GM23338 (cell line): ENCODE measurements around the gene CCL17. TPM values are rescaled to one million over a fixed set of nuclear protein-coding genes. Genes with fewer than 3 reads are reported as not detected.

Experiments used
- ATAC-seq: fragments of 200-7000 bp; cut with Tn5 transposase; 3 replicates; pipeline ENCODE4 v1.9.1; 2020
- DNase-seq: peaks from one replicate; pipeline ENCODE4 v3.0.0-alpha.2; 2015; ENCODE audit warnings: low spot score
- H2AFZ ChIP-seq: fragments of 200-600 bp; sonication (generic); 2 replicates; pipeline ENCODE4 v1.8.0; 2016; ENCODE audit warnings: antibody characterized with exemption, mild to moderate bottlenecking, moderate library complexity
- H3F3A ChIP-seq: fragments of 200-600 bp; sonication (generic); replicated peaks from 2 replicates; pipeline ENCODE4 v1.8.0; 2017; ENCODE audit warnings: antibody characterized with exemption, mixed run types, low read depth
- H3K27ac ChIP-seq: fragments of 200-600 bp; sonication (generic); 2 replicates; pipeline ENCODE4 v1.6.1; 2016; ENCODE audit warnings: low read depth
- H3K27me3 ChIP-seq: fragments of 200-600 bp; sonication (generic); 2 replicates; pipeline ENCODE4 v1.8.0; 2016; ENCODE audit warnings: mild to moderate bottlenecking, mixed run types, moderate library complexity; ENCODE audit not compliant: insufficient read depth
- H3K36me3 ChIP-seq: fragments of 200-600 bp; sonication (generic); 2 replicates; pipeline ENCODE4 v1.8.0; 2016; ENCODE audit warnings: mild to moderate bottlenecking; ENCODE audit not compliant: insufficient read depth
- H3K4me1 ChIP-seq: fragments of 200-600 bp; sonication (generic); 2 replicates; pipeline ENCODE4 v1.8.0; 2016; ENCODE audit warnings: mild to moderate bottlenecking, moderate library complexity; ENCODE audit not compliant: insufficient read depth
- H3K4me2 ChIP-seq: fragments of 200-600 bp; sonication (generic); 2 replicates; pipeline ENCODE4 v1.7.1; 2017; ENCODE audit warnings: mixed run types
- H3K4me3 ChIP-seq: fragments of 200-600 bp; sonication (generic); 2 replicates; pipeline ENCODE4 v1.6.1; 2016; ENCODE audit warnings: mixed run types
- H3K79me2 ChIP-seq: fragments of 200-600 bp; sonication (generic); replicated peaks from 2 replicates; pipeline ENCODE4 v1.8.0; 2017; ENCODE audit warnings: mild to moderate bottlenecking; ENCODE audit not compliant: insufficient read depth
- H3K9me2 ChIP-seq: fragments of 200-600 bp; sonication (generic); 2 replicates; pipeline ENCODE4 v1.8.0; 2017; ENCODE audit not compliant: insufficient read depth
- H4K20me1 ChIP-seq: fragments of 200-600 bp; sonication (generic); replicated peaks from 2 replicates; pipeline ENCODE4 v1.8.0; 2017; ENCODE audit warnings: mild to moderate bottlenecking; ENCODE audit not compliant: insufficient read depth
- H3K27ac Mint-ChIP-seq: 2 replicates; pipeline ENCODE4 v1.8.0; 2020; ENCODE audit warnings: inconsistent platforms, mild to moderate bottlenecking, moderate library complexity, mixed read lengths
- H3K27me3 Mint-ChIP-seq: 3 replicates; pipeline ENCODE4 v1.8.0; 2022; ENCODE audit warnings: low read depth, mild to moderate bottlenecking, moderate library complexity, mixed read lengths, inconsistent platforms; ENCODE audit not compliant: insufficient read depth, poor library complexity
- H3K36me3 Mint-ChIP-seq: 3 replicates; pipeline ENCODE4 v1.8.0; 2021; ENCODE audit warnings: low read depth, mild to moderate bottlenecking, inconsistent platforms, moderate library complexity, mixed read lengths
- H3K4me1 Mint-ChIP-seq: 3 replicates; pipeline ENCODE4 v1.8.0; 2020; ENCODE audit warnings: mild to moderate bottlenecking, inconsistent platforms, mixed read lengths
- H3K4me3 Mint-ChIP-seq: 3 replicates; pipeline ENCODE4 v1.8.0; 2021; ENCODE audit warnings: moderate library complexity, mild to moderate bottlenecking, inconsistent platforms, mixed read lengths
- H3K9me3 Mint-ChIP-seq: 3 replicates; pipeline ENCODE4 v1.8.0; 2020; ENCODE audit warnings: moderate library complexity, mild to moderate bottlenecking, inconsistent platforms, mixed read lengths
- CREB1 ChIP-seq: fragments of 250-450 bp; sonication (Bioruptor Pico); IDR thresholded peaks from 2 replicates; pipeline ENCODE4 v1.5.0; 2020; ENCODE audit warnings: low read depth, mild to moderate bottlenecking, moderate library complexity
- EZH2 ChIP-seq: fragments of 200-600 bp; sonication (generic); IDR thresholded peaks from one replicate; pipeline ENCODE4 v1.8.0; 2017; ENCODE audit warnings: antibody characterized with exemption, mild to moderate bottlenecking, low read depth; ENCODE audit not compliant: unreplicated experiment
- EZH2phosphoT487 ChIP-seq: fragments of 200-600 bp; sonication (generic); IDR thresholded peaks from one replicate; pipeline ENCODE4 v1.8.1; 2018; ENCODE audit warnings: antibody characterized with exemption; ENCODE audit not compliant: unreplicated experiment
- JUNB ChIP-seq: IDR thresholded peaks from one replicate; pipeline ENCODE4 v1.6.1; 2016; ENCODE audit warnings: antibody characterized with exemption; ENCODE audit not compliant: unreplicated experiment
- NANOG ChIP-seq: IDR thresholded peaks from 2 replicates; pipeline ENCODE4 v1.6.1; 2016; ENCODE audit warnings: antibody characterized with exemption, borderline replicate concordance
- STAT1 ChIP-seq: IDR thresholded peaks from one replicate; pipeline ENCODE4 v1.6.1; 2016; ENCODE audit warnings: antibody characterized with exemption; ENCODE audit not compliant: unreplicated experiment
- ZNF114 ChIP-seq: fragments of 250-450 bp; sonication (Bioruptor Pico); IDR thresholded peaks from 2 replicates; pipeline ENCODE4 v1.5.0; 2020; ENCODE audit warnings: mild to moderate bottlenecking, moderate library complexity
- ZNF331 ChIP-seq: fragments of 250-450 bp; sonication (Bioruptor Pico); IDR thresholded peaks from 2 replicates; pipeline ENCODE4 v1.5.0; 2020; ENCODE audit warnings: low read depth, mild to moderate bottlenecking, moderate library complexity
- polyA plus RNA-seq: library from polyadenylated mRNA; unstranded; fragments of >200 nt; fragmentation: Nextera tagmentation; extraction: Ambion mirVana; gene quantifications from 2 replicates; pipeline ENCODE4 v1.2.1, GENCODE V29; 2016
- total RNA-seq: library from RNA; depleted of rRNA; stranded (reverse); fragments of >200 nt; shearing (Covaris generic); gene quantifications from 2 replicates; pipeline ENCODE4 v1.2.3, GENCODE V29; 2014
- TF ChIP-seq, protein P1 (sequence below): IDR thresholded peaks from 2 replicates; pipeline ENCODE4 v1.6.1; 2016; ENCODE audit warnings: antibody characterized with exemption
- TF ChIP-seq, protein P2 (sequence below): IDR thresholded peaks from one replicate; pipeline ENCODE4 v1.6.1; 2018; ENCODE audit warnings: antibody characterized with exemption; ENCODE audit not compliant: unreplicated experiment
- TF ChIP-seq, protein P3 (sequence below): fragments of 250-450 bp; sonication (Bioruptor Pico); IDR thresholded peaks from 2 replicates; pipeline ENCODE4 v1.5.0; 2020; ENCODE audit warnings: mild to moderate bottlenecking, moderate library complexity

The CCL17 gene
- total and polyA plus RNA-seq, 2 experiments from 2014 or later = not detected

DNA sequence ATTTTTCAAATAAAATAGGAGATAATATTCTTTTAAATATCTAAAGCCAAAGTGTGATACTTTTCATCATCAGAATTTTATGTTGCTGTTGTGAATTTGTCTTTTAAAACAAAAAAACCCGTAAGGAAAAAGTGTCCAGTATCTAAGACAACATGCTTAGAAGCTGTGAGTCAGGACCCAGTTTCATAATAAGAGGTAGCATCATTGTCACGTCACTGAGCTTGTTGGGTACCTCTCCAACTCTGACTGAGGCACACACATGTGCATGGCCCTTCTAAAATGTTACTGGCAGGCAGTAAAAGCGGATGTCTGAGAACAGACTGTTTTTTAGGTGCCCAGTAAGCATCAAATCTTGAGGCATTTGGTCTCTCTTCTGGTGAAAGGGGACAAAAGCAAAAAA, 40.1 kb downstream of the CCL17 start:
- TF ChIP-seq, protein P1, sequence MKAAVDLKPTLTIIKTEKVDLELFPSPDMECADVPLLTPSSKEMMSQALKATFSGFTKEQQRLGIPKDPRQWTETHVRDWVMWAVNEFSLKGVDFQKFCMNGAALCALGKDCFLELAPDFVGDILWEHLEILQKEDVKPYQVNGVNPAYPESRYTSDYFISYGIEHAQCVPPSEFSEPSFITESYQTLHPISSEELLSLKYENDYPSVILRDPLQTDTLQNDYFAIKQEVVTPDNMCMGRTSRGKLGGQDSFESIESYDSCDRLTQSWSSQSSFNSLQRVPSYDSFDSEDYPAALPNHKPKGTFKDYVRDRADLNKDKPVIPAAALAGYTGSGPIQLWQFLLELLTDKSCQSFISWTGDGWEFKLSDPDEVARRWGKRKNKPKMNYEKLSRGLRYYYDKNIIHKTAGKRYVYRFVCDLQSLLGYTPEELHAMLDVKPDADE = no peak
- TF ChIP-seq ZNF114 (CRISPR knock-in tag) (no peak), CREB1 (CRISPR knock-in tag) (no peak), JUNB (no peak)
- H3K4me3 Mint-ChIP-seq = no peak overlapping the region

DNA sequence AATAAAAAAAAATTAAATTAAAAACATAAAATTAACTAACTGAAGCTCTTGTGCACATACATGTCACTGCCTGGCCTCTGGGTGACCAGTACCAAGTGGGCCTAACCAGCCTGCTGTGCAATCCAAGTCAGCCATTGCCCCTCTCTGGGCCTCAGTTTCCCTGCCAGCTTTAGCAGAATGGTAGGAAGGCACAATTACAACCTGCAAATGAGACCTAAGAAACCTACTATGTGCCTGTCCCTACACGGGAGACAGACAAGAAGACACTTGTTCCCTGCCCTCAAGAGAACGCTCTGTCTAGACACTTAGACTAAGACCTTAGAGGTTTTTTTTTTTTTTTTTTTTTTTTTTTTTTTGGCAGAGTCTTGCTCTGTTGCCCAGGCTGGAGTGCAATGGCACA, 40.9 kb downstream of the CCL17 start:
- peaks cover 59% of the 10 kb centered on the region for H3K79me2 ChIP-seq
- peaks cover 13% of the 10 kb centered on the region for H3K36me3 ChIP-seq
- Mint-ChIP-seq H3K9me3 (peaks cover 3% of the 10 kb centered on the region; the same call in 2 of the 3 replicates), H3K27ac (no peak overlapping the region), H3K4me1 (peaks cover 7% of the 10 kb centered on the region), H3K36me3 (peaks cover 18% of the 10 kb centered on the region), H3K4me3 (0 out of 3 replicates have a peak overlapping the region, but pooled peaks have one; percentile 44), H3K27me3 (peaks cover 14% of the 10 kb centered on the region)
- no peak overlapping the region for H2AFZ ChIP-seq
- no peak overlapping the region for H3K4me3 ChIP-seq
- H3K27ac ChIP-seq = no peak overlapping the region
- H3F3A ChIP-seq = no peaks in the 10 kb centered on the region
- H3K4me1 ChIP-seq = peaks cover 7% of the 10 kb centered on the region; the same call in 1 of the 2 replicates
- H3K4me2 ChIP-seq = no peak overlapping the region; the same call in 1 of the 2 replicates
- DNase-seq = no peak
- H3K9me2 ChIP-seq = no peaks in the 10 kb centered on the region
- no peaks in the 10 kb centered on the region; the same call in 1 of the 2 replicates for H4K20me1 ChIP-seq
- ATAC-seq = no peak
- H3K27me3 ChIP-seq = no peaks in the 10 kb centered on the region
- TF ChIP-seq, protein P2, sequence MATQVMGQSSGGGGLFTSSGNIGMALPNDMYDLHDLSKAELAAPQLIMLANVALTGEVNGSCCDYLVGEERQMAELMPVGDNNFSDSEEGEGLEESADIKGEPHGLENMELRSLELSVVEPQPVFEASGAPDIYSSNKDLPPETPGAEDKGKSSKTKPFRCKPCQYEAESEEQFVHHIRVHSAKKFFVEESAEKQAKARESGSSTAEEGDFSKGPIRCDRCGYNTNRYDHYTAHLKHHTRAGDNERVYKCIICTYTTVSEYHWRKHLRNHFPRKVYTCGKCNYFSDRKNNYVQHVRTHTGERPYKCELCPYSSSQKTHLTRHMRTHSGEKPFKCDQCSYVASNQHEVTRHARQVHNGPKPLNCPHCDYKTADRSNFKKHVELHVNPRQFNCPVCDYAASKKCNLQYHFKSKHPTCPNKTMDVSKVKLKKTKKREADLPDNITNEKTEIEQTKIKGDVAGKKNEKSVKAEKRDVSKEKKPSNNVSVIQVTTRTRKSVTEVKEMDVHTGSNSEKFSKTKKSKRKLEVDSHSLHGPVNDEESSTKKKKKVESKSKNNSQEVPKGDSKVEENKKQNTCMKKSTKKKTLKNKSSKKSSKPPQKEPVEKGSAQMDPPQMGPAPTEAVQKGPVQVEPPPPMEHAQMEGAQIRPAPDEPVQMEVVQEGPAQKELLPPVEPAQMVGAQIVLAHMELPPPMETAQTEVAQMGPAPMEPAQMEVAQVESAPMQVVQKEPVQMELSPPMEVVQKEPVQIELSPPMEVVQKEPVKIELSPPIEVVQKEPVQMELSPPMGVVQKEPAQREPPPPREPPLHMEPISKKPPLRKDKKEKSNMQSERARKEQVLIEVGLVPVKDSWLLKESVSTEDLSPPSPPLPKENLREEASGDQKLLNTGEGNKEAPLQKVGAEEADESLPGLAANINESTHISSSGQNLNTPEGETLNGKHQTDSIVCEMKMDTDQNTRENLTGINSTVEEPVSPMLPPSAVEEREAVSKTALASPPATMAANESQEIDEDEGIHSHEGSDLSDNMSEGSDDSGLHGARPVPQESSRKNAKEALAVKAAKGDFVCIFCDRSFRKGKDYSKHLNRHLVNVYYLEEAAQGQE = no peak
- TF ChIP-seq EZH2 (no peak), ZNF114 (CRISPR knock-in tag) (no peak), NANOG (no peak), ZNF331 (CRISPR knock-in tag) (no peak), STAT1 (no peak), EZH2phosphoT487 (no peak), JUNB (no peak)
- TF ChIP-seq, protein P3, sequence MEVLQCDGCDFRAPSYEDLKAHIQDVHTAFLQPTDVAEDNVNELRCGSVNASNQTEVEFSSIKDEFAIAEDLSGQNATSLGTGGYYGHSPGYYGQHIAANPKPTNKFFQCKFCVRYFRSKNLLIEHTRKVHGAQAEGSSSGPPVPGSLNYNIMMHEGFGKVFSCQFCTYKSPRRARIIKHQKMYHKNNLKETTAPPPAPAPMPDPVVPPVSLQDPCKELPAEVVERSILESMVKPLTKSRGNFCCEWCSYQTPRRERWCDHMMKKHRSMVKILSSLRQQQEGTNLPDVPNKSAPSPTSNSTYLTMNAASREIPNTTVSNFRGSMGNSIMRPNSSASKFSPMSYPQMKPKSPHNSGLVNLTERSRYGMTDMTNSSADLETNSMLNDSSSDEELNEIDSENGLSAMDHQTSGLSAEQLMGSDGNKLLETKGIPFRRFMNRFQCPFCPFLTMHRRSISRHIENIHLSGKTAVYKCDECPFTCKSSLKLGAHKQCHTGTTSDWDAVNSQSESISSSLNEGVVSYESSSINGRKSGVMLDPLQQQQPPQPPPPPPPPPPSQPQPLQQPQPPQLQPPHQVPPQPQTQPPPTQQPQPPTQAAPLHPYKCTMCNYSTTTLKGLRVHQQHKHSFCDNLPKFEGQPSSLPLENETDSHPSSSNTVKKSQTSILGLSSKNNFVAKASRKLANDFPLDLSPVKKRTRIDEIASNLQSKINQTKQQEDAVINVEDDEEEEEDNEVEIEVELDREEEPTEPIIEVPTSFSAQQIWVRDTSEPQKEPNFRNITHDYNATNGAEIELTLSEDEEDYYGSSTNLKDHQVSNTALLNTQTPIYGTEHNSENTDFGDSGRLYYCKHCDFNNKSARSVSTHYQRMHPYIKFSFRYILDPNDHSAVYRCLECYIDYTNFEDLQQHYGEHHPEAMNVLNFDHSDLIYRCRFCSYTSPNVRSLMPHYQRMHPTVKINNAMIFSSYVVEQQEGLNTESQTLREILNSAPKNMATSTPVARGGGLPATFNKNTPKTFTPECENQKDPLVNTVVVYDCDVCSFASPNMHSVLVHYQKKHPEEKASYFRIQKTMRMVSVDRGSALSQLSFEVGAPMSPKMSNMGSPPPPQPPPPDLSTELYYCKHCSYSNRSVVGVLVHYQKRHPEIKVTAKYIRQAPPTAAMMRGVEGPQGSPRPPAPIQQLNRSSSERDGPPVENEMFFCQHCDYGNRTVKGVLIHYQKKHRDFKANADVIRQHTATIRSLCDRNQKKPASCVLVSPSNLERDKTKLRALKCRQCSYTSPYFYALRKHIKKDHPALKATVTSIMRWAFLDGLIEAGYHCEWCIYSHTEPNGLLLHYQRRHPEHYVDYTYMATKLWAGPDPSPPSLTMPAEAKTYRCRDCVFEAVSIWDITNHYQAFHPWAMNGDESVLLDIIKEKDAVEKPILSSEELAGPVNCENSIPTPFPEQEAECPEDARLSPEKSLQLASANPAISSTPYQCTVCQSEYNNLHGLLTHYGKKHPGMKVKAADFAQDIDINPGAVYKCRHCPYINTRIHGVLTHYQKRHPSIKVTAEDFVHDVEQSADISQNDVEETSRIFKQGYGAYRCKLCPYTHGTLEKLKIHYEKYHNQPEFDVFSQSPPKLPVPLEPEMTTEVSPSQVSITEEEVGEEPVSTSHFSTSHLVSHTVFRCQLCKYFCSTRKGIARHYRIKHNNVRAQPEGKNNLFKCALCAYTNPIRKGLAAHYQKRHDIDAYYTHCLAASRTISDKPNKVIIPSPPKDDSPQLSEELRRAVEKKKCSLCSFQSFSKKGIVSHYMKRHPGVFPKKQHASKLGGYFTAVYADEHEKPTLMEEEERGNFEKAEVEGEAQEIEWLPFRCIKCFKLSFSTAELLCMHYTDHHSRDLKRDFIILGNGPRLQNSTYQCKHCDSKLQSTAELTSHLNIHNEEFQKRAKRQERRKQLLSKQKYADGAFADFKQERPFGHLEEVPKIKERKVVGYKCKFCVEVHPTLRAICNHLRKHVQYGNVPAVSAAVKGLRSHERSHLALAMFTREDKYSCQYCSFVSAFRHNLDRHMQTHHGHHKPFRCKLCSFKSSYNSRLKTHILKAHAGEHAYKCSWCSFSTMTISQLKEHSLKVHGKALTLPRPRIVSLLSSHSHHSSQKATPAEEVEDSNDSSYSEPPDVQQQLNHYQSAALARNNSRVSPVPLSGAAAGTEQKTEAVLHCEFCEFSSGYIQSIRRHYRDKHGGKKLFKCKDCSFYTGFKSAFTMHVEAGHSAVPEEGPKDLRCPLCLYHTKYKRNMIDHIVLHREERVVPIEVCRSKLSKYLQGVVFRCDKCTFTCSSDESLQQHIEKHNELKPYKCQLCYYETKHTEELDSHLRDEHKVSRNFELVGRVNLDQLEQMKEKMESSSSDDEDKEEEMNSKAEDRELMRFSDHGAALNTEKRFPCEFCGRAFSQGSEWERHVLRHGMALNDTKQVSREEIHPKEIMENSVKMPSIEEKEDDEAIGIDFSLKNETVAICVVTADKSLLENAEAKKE (CRISPR knock-in tag) = no peak

More for the DNA sequence above, 40.1 kb downstream of the CCL17 start:
- Mint-ChIP-seq H3K27ac (no peak overlapping the region), H3K4me1 (peaks cover 7% of the 10 kb centered on the region), H3K27me3 (peaks cover 17% of the 10 kb centered on the region), H3K9me3 (peaks cover 10% of the 10 kb centered on the region), H3K36me3 (peaks cover 26% of the 10 kb centered on the region)
- H3K9me2 ChIP-seq = no peaks in the 10 kb centered on the region
- ATAC-seq = no peak
- no peak overlapping the region for H2AFZ ChIP-seq
- peaks cover 21% of the 10 kb centered on the region for H3K36me3 ChIP-seq
- peaks cover 7% of the 10 kb centered on the region; the same call in 1 of the 2 replicates for H3K4me1 ChIP-seq
- H3F3A ChIP-seq = no peaks in the 10 kb centered on the region
- H3K27ac ChIP-seq = no peak overlapping the region
- H3K4me3 ChIP-seq = no peak overlapping the region
- H3K79me2 ChIP-seq = peaks cover 59% of the 10 kb centered on the region
- no peaks in the 10 kb centered on the region; the same call in 1 of the 2 replicates for H4K20me1 ChIP-seq
- no peak overlapping the region for H3K4me2 ChIP-seq
- DNase-seq = no peak
- no peaks in the 10 kb centered on the region for H3K27me3 ChIP-seq
